Activated naive CD4-positive, alpha-beta T cell treated with anti-CD3 and anti-CD28 coated beads, Interleukin-2, amount 50 U/mL, for 72 hours (primary cell): ENCODE measurements around the gene MYOZ1. TPM values are rescaled to one million over a fixed set of nuclear protein-coding genes. Genes with fewer than 3 reads are reported as not detected.

Experiments used
- ATAC-seq, 2 donors: fragments of 150-1000 bp; cut with Tn5 transposase; 2 replicates each; pipeline ENCODE4 v1.10.0; 2021; ENCODE audit warnings: mild to moderate bottlenecking in 2 of 2, moderate library complexity in 2 of 2
- DNase-seq, 2 donors: peaks; one replicate each; pipeline ENCODE4 v3.0.0; 2021 to 2022; ENCODE audit warnings: low spot score in 2 of 2
- H3K27ac Mint-ChIP-seq, 2 donors: one replicate each; pipeline ENCODE4 v1.8.0; 2022; ENCODE audit warnings: mild to moderate bottlenecking in 2 of 2, mixed read lengths in 2 of 2
- H3K36me3 Mint-ChIP-seq, 2 donors: one replicate each; pipeline ENCODE4 v1.8.0; 2022; ENCODE audit warnings: mixed read lengths in 2 of 2
- H3K9me3 Mint-ChIP-seq, 2 donors: one replicate each; pipeline ENCODE4 v1.8.0; 2022; ENCODE audit warnings: mixed read lengths in 2 of 2
- total RNA-seq, 2 donors: library from RNA; stranded (reverse); gene quantifications; one replicate each; pipeline ENCODE4 v1.2.3, GENCODE V29; 2022

The MYOZ1 gene
- total RNA-seq, 2 donors from 2014 or later, result not detected

DNA sequence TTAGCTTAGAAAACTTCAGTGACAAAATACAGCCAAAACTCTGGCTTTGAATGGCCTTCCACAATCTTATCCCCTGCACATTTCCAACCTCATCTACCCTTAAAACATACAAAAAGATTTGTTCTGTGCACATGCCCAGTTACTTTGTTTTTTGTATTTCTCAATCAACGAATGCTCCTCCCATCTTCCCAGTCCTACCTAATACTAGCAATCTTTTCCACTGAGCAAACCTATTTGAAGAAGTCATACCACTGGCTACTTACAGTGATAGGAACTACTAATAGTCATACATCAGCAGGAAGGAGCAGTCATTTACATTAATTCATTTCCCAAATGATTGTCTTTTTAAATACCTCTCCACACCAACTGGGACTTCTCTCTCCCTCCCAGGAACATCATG lies 52.6 kb downstream of the MYOZ1 start:
- no peak overlapping the region for H3K27ac Mint-ChIP-seq
- ATAC-seq, result no peak
- no peaks in the 10 kb centered on the region for H3K36me3 Mint-ChIP-seq
- DNase-seq, result no peak
- no peaks in the 10 kb centered on the region for H3K9me3 Mint-ChIP-seq

DNA sequence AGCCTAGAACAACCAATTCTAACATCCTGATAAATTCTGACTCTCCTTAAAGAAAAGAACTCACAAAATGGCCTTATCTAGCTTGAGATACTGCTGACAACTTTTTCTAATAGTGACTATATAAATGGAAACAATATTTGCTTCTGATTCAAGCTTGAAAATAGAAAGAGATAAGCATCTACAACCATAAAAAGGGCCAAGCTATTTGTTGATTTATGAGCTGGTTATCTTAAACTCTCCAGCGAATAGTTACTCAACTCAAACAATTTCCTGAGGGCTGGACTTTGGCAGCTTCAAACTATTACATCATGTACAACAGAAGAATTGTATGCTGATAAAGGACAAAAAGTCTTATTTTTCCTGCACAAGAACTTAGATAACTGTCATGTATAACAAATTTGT lies 54.7 kb downstream of the MYOZ1 start:
- ATAC-seq, result no peak
- no peaks in the 10 kb centered on the region for H3K36me3 Mint-ChIP-seq
- DNase-seq, result no peak
- H3K27ac Mint-ChIP-seq, result no peak overlapping the region
- no peaks in the 10 kb centered on the region for H3K9me3 Mint-ChIP-seq

DNA sequence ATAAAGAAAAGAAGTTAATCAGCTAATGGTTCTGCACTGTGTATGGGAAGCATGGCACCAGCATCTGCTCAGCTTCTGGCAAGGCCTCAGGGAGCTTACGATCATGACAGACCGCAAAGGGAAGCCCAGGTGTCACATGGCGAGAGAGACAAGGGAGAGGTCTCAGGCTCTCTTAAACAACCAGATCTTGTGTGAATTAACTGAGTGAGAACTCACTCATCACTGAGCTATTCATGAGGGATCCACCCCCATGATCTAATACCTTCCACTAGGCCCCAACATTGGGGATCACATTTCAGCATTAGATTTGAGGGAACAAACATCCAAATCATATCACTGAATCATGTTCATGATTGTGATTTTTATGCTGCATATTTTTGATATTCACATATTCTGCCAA lies 55.9 kb downstream of the MYOZ1 start:
- DNase-seq, result no peak
- Mint-ChIP-seq H3K9me3 (no peaks in the 10 kb centered on the region), H3K36me3 (no peaks in the 10 kb centered on the region)

DNA sequence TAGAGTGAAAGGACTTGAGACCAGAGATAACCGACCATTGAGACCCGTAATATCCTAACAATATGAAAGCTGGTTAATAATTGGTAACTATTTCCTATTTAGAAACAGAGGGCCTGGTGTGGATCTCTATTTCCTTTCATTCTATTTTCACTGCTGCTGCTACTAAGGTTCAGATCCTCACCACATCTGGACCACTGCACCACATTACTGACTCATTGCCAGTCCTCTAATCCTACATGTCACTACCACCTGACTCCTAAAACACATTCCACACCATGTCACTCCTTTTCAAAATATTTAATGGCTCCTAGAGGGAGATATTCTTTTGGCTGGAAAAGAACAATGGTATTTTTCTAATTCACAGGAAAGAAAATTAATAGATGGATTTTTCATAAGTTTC lies 56.5 kb downstream of the MYOZ1 start:
- DNase-seq (no peak), ATAC-seq (peak in 1 of 2 donors; percentile 44)
- no peak overlapping the region for H3K27ac Mint-ChIP-seq

More for the DNA sequence above, 55.9 kb downstream of the MYOZ1 start:
- no peak for ATAC-seq
- no peak overlapping the region for H3K27ac Mint-ChIP-seq

DNA sequence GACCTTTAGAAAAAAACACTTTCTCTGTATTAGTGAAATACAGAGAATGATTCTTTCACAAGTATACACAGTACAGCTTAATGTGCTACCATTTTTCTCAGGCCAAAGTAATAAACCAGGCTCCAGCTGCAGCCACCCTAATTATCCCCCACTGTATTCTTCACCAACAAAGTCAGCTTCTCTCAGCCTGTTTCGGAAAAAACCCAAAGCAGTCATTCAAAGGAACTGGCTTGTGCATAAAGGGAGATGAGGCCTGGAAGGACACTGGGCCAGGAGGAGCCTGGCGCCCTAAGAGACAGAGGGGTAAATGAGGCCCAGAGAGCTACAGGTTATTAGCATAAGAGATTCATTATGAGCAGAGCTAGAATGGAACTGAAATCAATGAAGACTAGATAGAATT lies 59.4 kb downstream of the MYOZ1 start:
- H3K36me3 Mint-ChIP-seq, result no peaks in the 10 kb centered on the region

More for the DNA sequence above, 56.5 kb downstream of the MYOZ1 start:
- no peaks in the 10 kb centered on the region for H3K36me3 Mint-ChIP-seq
- H3K9me3 Mint-ChIP-seq, result no peaks in the 10 kb centered on the region

More for the DNA sequence above, 59.4 kb downstream of the MYOZ1 start:
- no peak for ATAC-seq
- no peak for DNase-seq
- H3K9me3 Mint-ChIP-seq, result no peaks in the 10 kb centered on the region
- H3K27ac Mint-ChIP-seq, result no peak overlapping the region

Other genes starting within 250 kb of the MYOZ1 start
- gene ANXA7, start 227.4 kb downstream of the MYOZ1 start, total RNA-seq, result 100 to 1,000 TPM; 104 to 153 TPM
- 1 to 10 TPM; 2.3 to 3.7 TPM for gene MSS51, start 207.9 kb downstream of the MYOZ1 start, total RNA-seq
- gene PPP3CB, start 145.4 kb downstream of the MYOZ1 start, total RNA-seq, result 10 to 100 TPM; 25.7 to 40.5 TPM
- 1 to 10 TPM; 4.6 to 6.2 TPM for gene USP54, start 50.1 kb downstream of the MYOZ1 start, total RNA-seq
- not detected for gene SYNPO2L, start 14.6 kb upstream of the MYOZ1 start, total RNA-seq
- 10 to 100 TPM in 1 of 2 donors, 1 to 10 TPM in 1; 5.5 to 10.3 TPM for gene AGAP5, start 56.6 kb upstream of the MYOZ1 start, total RNA-seq
- gene SEC24C, start 102.9 kb upstream of the MYOZ1 start, total RNA-seq, result 100 to 1,000 TPM; 101 TPM
- 10 to 100 TPM; 26.7 to 28.7 TPM for gene CHCHD1, start 140.6 kb upstream of the MYOZ1 start, total RNA-seq
- 100 to 1,000 TPM in 1 of 2 donors, 10 to 100 TPM in 1; 56.7 to 118 TPM for gene ZSWIM8, start 144.1 kb upstream of the MYOZ1 start, total RNA-seq
- 10 to 100 TPM; 66.1 to 76.9 TPM for gene NDST2, start 170.1 kb upstream of the MYOZ1 start, total RNA-seq
- 10 to 100 TPM; 26.2 to 39.7 TPM for gene CAMK2G, start 233.1 kb upstream of the MYOZ1 start, total RNA-seq